Measurements from ENCODE around the gene SPRR1A. TPM values are rescaled to one million over a fixed set of nuclear protein-coding genes. Genes with fewer than 3 reads are reported as not detected.

SPRR1A gene
- total and polyA plus RNA-seq, 5 donors from 2014 or later, result not detected

GRCh38 chr1:152976688-152977087 is 7.2 kb upstream of the SPRR1A start:
- no peaks in the 10 kb centered on the region for H3K36me3 Mint-ChIP-seq
- Histone ChIP-seq H3K4me1 (ENCODE audit: control insufficient read depth, insufficient read depth, low read length, poor library complexity, severe bottlenecking) (no peaks in the 10 kb centered on the region), H3K9me3 (ENCODE audit: control insufficient read depth in 2 of 2, low read length in 2 of 2) (no peaks in the 10 kb centered on the region), H3K4me3 (ENCODE audit: low read depth, low read length) (no peak overlapping the region), H3K27me3 (ENCODE audit: control insufficient read depth, insufficient read depth, low read length) (peaks cover 3% of the 10 kb centered on the region), H3K27ac (ENCODE audit: insufficient read depth, low read length, poor library complexity, severe bottlenecking) (no peak overlapping the region), H3K36me3 (ENCODE audit: control insufficient read depth, insufficient read depth, low read length) (no peaks in the 10 kb centered on the region)
- DNase-seq (no peak), ATAC-seq (ENCODE audit: low read depth in 2 of 2) (no peak)
- H3K27me3 Mint-ChIP-seq, result peaks cover 28% of the 10 kb centered on the region
- H3K27ac Mint-ChIP-seq, result no peak overlapping the region
- no peak overlapping the region for H3K4me3 Mint-ChIP-seq
- H3K9me3 Mint-ChIP-seq, result peaks cover 0 to 3% (median 0%) of the 10 kb centered on the region in 7 donors
- H3K4me1 Mint-ChIP-seq, result no peaks in the 10 kb centered on the region

GRCh38 chr1:152977614-152978013 is 6.3 kb upstream of the SPRR1A start:
- peaks cover 28% of the 10 kb centered on the region for H3K27me3 Mint-ChIP-seq
- DNase-seq (no peak), ATAC-seq (ENCODE audit: low read depth in 2 of 2) (no peak)
- H3K36me3 Mint-ChIP-seq, result no peaks in the 10 kb centered on the region
- Histone ChIP-seq H3K9me3 (ENCODE audit: control insufficient read depth in 2 of 2, low read length in 2 of 2) (no peaks in the 10 kb centered on the region), H3K36me3 (ENCODE audit: control insufficient read depth, insufficient read depth, low read length) (no peaks in the 10 kb centered on the region), H3K27ac (ENCODE audit: insufficient read depth, low read length, poor library complexity, severe bottlenecking) (no peak overlapping the region), H3K4me1 (ENCODE audit: control insufficient read depth, insufficient read depth, low read length, poor library complexity, severe bottlenecking) (no peaks in the 10 kb centered on the region), H3K27me3 (ENCODE audit: control insufficient read depth, insufficient read depth, low read length) (peaks cover 3% of the 10 kb centered on the region), H3K4me3 (ENCODE audit: low read depth, low read length) (no peak overlapping the region)
- no peaks in the 10 kb centered on the region for H3K4me1 Mint-ChIP-seq
- no peak overlapping the region for H3K27ac Mint-ChIP-seq
- peaks cover 0 to 3% (median 0%) of the 10 kb centered on the region in 7 donors for H3K9me3 Mint-ChIP-seq
- H3K4me3 Mint-ChIP-seq, result no peak overlapping the region

GRCh38 chr1:152980676-152981075 is 3.2 kb upstream of the SPRR1A start:
- peaks cover 32% of the 10 kb centered on the region for H3K27me3 Mint-ChIP-seq
- no peak for ATAC-seq (ENCODE audit: low read depth in 2 of 2)
- no peak for DNase-seq

GRCh38 chr1:152981146-152981871 is 2.6 kb upstream of the SPRR1A start:
- no peak overlapping the region for H3K4me3 Mint-ChIP-seq

More at GRCh38 chr1:152980676-152981075, 3.2 kb upstream of the SPRR1A start:
- no peaks in the 10 kb centered on the region for H3K4me1 Mint-ChIP-seq
- no peak overlapping the region for H3K4me3 Mint-ChIP-seq
- H3K36me3 ChIP-seq (ENCODE audit: control insufficient read depth, insufficient read depth, low read length), result no peaks in the 10 kb centered on the region
- H3K36me3 Mint-ChIP-seq, result no peaks in the 10 kb centered on the region
- peaks cover 0 to 3% (median 0%) of the 10 kb centered on the region in 7 donors for H3K9me3 Mint-ChIP-seq
- no peak overlapping the region for H3K27ac ChIP-seq (ENCODE audit: insufficient read depth, low read length, poor library complexity, severe bottlenecking)
- no peak overlapping the region for H3K27ac Mint-ChIP-seq
- H3K9me3 ChIP-seq (ENCODE audit: control insufficient read depth in 2 of 2, low read length in 2 of 2), result no peaks in the 10 kb centered on the region
- no peaks in the 10 kb centered on the region for H3K4me1 ChIP-seq (ENCODE audit: control insufficient read depth, insufficient read depth, low read length, poor library complexity, severe bottlenecking)
- peaks cover 3% of the 10 kb centered on the region for H3K27me3 ChIP-seq (ENCODE audit: control insufficient read depth, insufficient read depth, low read length)
- no peak overlapping the region for H3K4me3 ChIP-seq (ENCODE audit: low read depth, low read length)

GRCh38 chr1:152982076-152982475 is 1.8 kb upstream of the SPRR1A start:
- no peak overlapping the region for H3K27ac ChIP-seq (ENCODE audit: insufficient read depth, low read length, poor library complexity, severe bottlenecking)
- no peaks in the 10 kb centered on the region for H3K36me3 ChIP-seq (ENCODE audit: control insufficient read depth, insufficient read depth, low read length)
- H3K4me3 ChIP-seq (ENCODE audit: low read depth, low read length), result no peak overlapping the region
- no peaks in the 10 kb centered on the region for H3K4me1 ChIP-seq (ENCODE audit: control insufficient read depth, insufficient read depth, low read length, poor library complexity, severe bottlenecking)
- Mint-ChIP-seq H3K9me3 (peaks cover 0 to 4% (median 0%) of the 10 kb centered on the region in 7 donors), H3K4me1 (no peaks in the 10 kb centered on the region), H3K27me3 (peaks cover 29% of the 10 kb centered on the region), H3K36me3 (peaks cover 3% of the 10 kb centered on the region), H3K27ac (no peak overlapping the region), H3K4me3 (no peak overlapping the region)
- ATAC-seq (ENCODE audit: low read depth in 2 of 2) (no peak), DNase-seq (no peak)
- no peaks in the 10 kb centered on the region for H3K9me3 ChIP-seq (ENCODE audit: control insufficient read depth in 2 of 2, low read length in 2 of 2)
- peaks cover 3% of the 10 kb centered on the region for H3K27me3 ChIP-seq (ENCODE audit: control insufficient read depth, insufficient read depth, low read length)

More at GRCh38 chr1:152981146-152981871, 2.6 kb upstream of the SPRR1A start:
- H3K27ac ChIP-seq (ENCODE audit: insufficient read depth, low read length, poor library complexity, severe bottlenecking), result no peak overlapping the region
- peaks cover 3% of the 10 kb centered on the region for H3K36me3 Mint-ChIP-seq
- ATAC-seq (ENCODE audit: low read depth in 2 of 2) (no peak), DNase-seq (no peak)
- peaks cover 0 to 3% (median 0%) of the 10 kb centered on the region in 7 donors for H3K9me3 Mint-ChIP-seq
- peaks cover 3% of the 10 kb centered on the region for H3K27me3 ChIP-seq (ENCODE audit: control insufficient read depth, insufficient read depth, low read length)
- no peaks in the 10 kb centered on the region for H3K9me3 ChIP-seq (ENCODE audit: control insufficient read depth in 2 of 2, low read length in 2 of 2)
- H3K36me3 ChIP-seq (ENCODE audit: control insufficient read depth, insufficient read depth, low read length), result no peaks in the 10 kb centered on the region
- H3K4me3 ChIP-seq (ENCODE audit: low read depth, low read length), result no peak overlapping the region
- peaks cover 32% of the 10 kb centered on the region for H3K27me3 Mint-ChIP-seq
- H3K4me1 Mint-ChIP-seq, result no peaks in the 10 kb centered on the region
- H3K4me1 ChIP-seq (ENCODE audit: control insufficient read depth, insufficient read depth, low read length, poor library complexity, severe bottlenecking), result no peaks in the 10 kb centered on the region
- no peak overlapping the region for H3K27ac Mint-ChIP-seq

- no peak for ATAC-seq (ENCODE audit: low read depth in 2 of 2)
- H3K27ac Mint-ChIP-seq, result no peak overlapping the region
- DNase-seq, result no peak
- Histone ChIP-seq H3K27ac (ENCODE audit: insufficient read depth, low read length, poor library complexity, severe bottlenecking) (no peak overlapping the region), H3K4me3 (ENCODE audit: low read depth, low read length) (no peak overlapping the region), H3K4me1 (ENCODE audit: control insufficient read depth, insufficient read depth, low read length, poor library complexity, severe bottlenecking) (no peaks in the 10 kb centered on the region), H3K27me3 (ENCODE audit: control insufficient read depth, insufficient read depth, low read length) (no peaks in the 10 kb centered on the region), H3K9me3 (ENCODE audit: control insufficient read depth in 2 of 2, low read length in 2 of 2) (no peaks in the 10 kb centered on the region), H3K36me3 (ENCODE audit: control insufficient read depth, insufficient read depth, low read length) (no peaks in the 10 kb centered on the region)
- peaks cover 33% of the 10 kb centered on the region for H3K27me3 Mint-ChIP-seq
- peaks cover 0 to 6% (median 2%) of the 10 kb centered on the region in 7 donors for H3K9me3 Mint-ChIP-seq
- H3K36me3 Mint-ChIP-seq, result peaks cover 3% of the 10 kb centered on the region
- no peak overlapping the region for H3K4me3 Mint-ChIP-seq
- no peaks in the 10 kb centered on the region for H3K4me1 Mint-ChIP-seq
Measured at GRCh38 chr1:152983234-152983633, 647 bp upstream of the SPRR1A start.

- H3K27me3 ChIP-seq (ENCODE audit: control insufficient read depth, insufficient read depth, low read length), result peaks cover 3% of the 10 kb centered on the region
- H3K4me3 ChIP-seq (ENCODE audit: low read depth, low read length), result no peak overlapping the region
- Mint-ChIP-seq H3K36me3 (peaks cover 3% of the 10 kb centered on the region), H3K4me1 (no peaks in the 10 kb centered on the region), H3K4me3 (no peak overlapping the region), H3K27ac (no peak overlapping the region), H3K9me3 (peaks cover 0 to 6% (median 0%) of the 10 kb centered on the region in 7 donors), H3K27me3 (peaks cover 20% of the 10 kb centered on the region)
- H3K9me3 ChIP-seq (ENCODE audit: control insufficient read depth in 2 of 2, low read length in 2 of 2), result no peaks in the 10 kb centered on the region
- DNase-seq (no peak), ATAC-seq (ENCODE audit: low read depth in 2 of 2) (no peak)
- no peaks in the 10 kb centered on the region for H3K36me3 ChIP-seq (ENCODE audit: control insufficient read depth, insufficient read depth, low read length)
- H3K4me1 ChIP-seq (ENCODE audit: control insufficient read depth, insufficient read depth, low read length, poor library complexity, severe bottlenecking), result no peaks in the 10 kb centered on the region
- no peak overlapping the region for H3K27ac ChIP-seq (ENCODE audit: insufficient read depth, low read length, poor library complexity, severe bottlenecking)
Measured at GRCh38 chr1:152986578-152986977, 2.7 kb downstream of the SPRR1A start.

GRCh38 chr1:152993186-152993585 is 9.3 kb downstream of the SPRR1A start:
- H3K27me3 ChIP-seq (ENCODE audit: control insufficient read depth, insufficient read depth, low read length), result peaks cover 5% of the 10 kb centered on the region
- Mint-ChIP-seq H3K27ac (no peak overlapping the region), H3K4me1 (no peaks in the 10 kb centered on the region), H3K4me3 (no peak overlapping the region), H3K27me3 (peaks cover 16% of the 10 kb centered on the region), H3K36me3 (no peaks in the 10 kb centered on the region), H3K9me3 (peaks cover 0 to 7% (median 0%) of the 10 kb centered on the region in 7 donors)
- H3K9me3 ChIP-seq (ENCODE audit: control insufficient read depth in 2 of 2, low read length in 2 of 2), result no peaks in the 10 kb centered on the region
- H3K36me3 ChIP-seq (ENCODE audit: control insufficient read depth, insufficient read depth, low read length), result no peaks in the 10 kb centered on the region
- DNase-seq (no peak), ATAC-seq (ENCODE audit: low read depth in 2 of 2) (no peak)
- no peak overlapping the region for H3K4me3 ChIP-seq (ENCODE audit: low read depth, low read length)
- H3K4me1 ChIP-seq (ENCODE audit: control insufficient read depth, insufficient read depth, low read length, poor library complexity, severe bottlenecking), result no peaks in the 10 kb centered on the region
- no peak overlapping the region for H3K27ac ChIP-seq (ENCODE audit: insufficient read depth, low read length, poor library complexity, severe bottlenecking)
